Mucosa of descending colon (tissue), 3 donors: ENCODE data around the gene GTF2IRD1. TPM values are rescaled to one million over a fixed set of nuclear protein-coding genes. Genes with fewer than 3 reads are reported as not detected.

ENCODE experiments used
- ATAC-seq: fragments of 200-7000 bp; cut with Tn5 transposase; one replicate; pipeline ENCODE4 v1.9.1; 2020; ENCODE audit warnings: mild to moderate bottlenecking, moderate library complexity
- DNase-seq, 3 donors: peaks; one replicate each; pipeline ENCODE4 v3.0.0-alpha.2; 2020
- H3K36me3 ChIP-seq: fragments of 200-600 bp; one replicate; pipeline ENCODE4 v1.8.0; 2021; ENCODE audit warnings: low read depth, mild to moderate bottlenecking
- H3K4me1 ChIP-seq: fragments of 200-600 bp; one replicate; pipeline ENCODE4 v1.8.0; 2021; ENCODE audit warnings: low read depth, mild to moderate bottlenecking
- H3K4me3 ChIP-seq: fragments of 200-600 bp; one replicate; pipeline ENCODE4 v1.8.0; 2021; ENCODE audit warnings: mild to moderate bottlenecking
- H3K9me3 ChIP-seq: fragments of 200-600 bp; one replicate; pipeline ENCODE4 v1.8.0; 2021; ENCODE audit warnings: mild to moderate bottlenecking
- CTCF ChIP-seq: fragments of 200-600 bp; IDR thresholded peaks from one replicate; pipeline ENCODE4 v1.8.0; 2022; ENCODE audit warnings: antibody characterized with exemption, mild to moderate bottlenecking
- intact Hi-C, 2 donors: fragments of 100-400 bp; cut with DNase I in 1 of 2; cut with micrococcal nuclease in 1 of 2; formaldehyde crosslinking; loops; one replicate each; pipeline versions ENCODE4 v1.11.0 to v1.11.1; 2022; cut with DNase I, micrococcal nuclease
- total RNA-seq, 3 donors: library from RNA; stranded (reverse); fragmentation: NEBNext Ultra II Directional in 2 of 3; extraction: Animal tissue kit (Norgen Biotek cat#: 25700) in 2 of 3; gene quantifications; one replicate each; pipeline versions ENCODE4 v1.2.1 to v1.2.4, GENCODE V29; 2021 to 2023
- donor health status: DM: no; HTN: no; CAD: no; lungs with moderate emphysema.
- donor health status: DM: no; HTN: no; CAD: no.
- donor health status: DM: no; HTN: yes; CAD: no.

GTF2IRD1 gene
- total RNA-seq, 3 donors from 2014 or later: 10.5 to 30.7 (median 12.7) TPM

- Histone ChIP-seq H3K36me3 (no peaks in the 10 kb centered on the region), H3K9me3 (no peaks in the 10 kb centered on the region), H3K4me1 (no peaks in the 10 kb centered on the region), H3K4me3 (no peak overlapping the region)
- intact Hi-C loops: no loop called here
- no peak for TF ChIP-seq CTCF
- no peak for DNase-seq
- ATAC-seq: no peak
Observed at GRCh38 chr7:74512762-74513161, 59.1 kb downstream of the GTF2IRD1 start.

- DNase-seq: no peak
- no peak overlapping the region for H3K4me3 ChIP-seq
- no peaks in the 10 kb centered on the region for H3K4me1 ChIP-seq
- no peak for TF ChIP-seq CTCF
- intact Hi-C loops: no loop called here
- no peaks in the 10 kb centered on the region for H3K9me3 ChIP-seq
- no peaks in the 10 kb centered on the region for H3K36me3 ChIP-seq
- no peak for ATAC-seq
Observed at GRCh38 chr7:74514131-74514591, 60.5 kb downstream of the GTF2IRD1 start.

- intact Hi-C loops: no loop called here
- no peak for TF ChIP-seq CTCF
- DNase-seq: no peak
- ATAC-seq: no peak
- no peaks in the 10 kb centered on the region for H3K9me3 ChIP-seq
- H3K4me1 ChIP-seq: no peaks in the 10 kb centered on the region
- H3K36me3 ChIP-seq: no peaks in the 10 kb centered on the region
- H3K4me3 ChIP-seq: no peak overlapping the region
Observed at GRCh38 chr7:74515276-74515675, 61.6 kb downstream of the GTF2IRD1 start.

- intact Hi-C loops: no loop called here
- TF ChIP-seq CTCF: no peak
- Histone ChIP-seq H3K9me3 (peaks cover under 1% of the 10 kb centered on the region), H3K36me3 (no peaks in the 10 kb centered on the region), H3K4me1 (no peaks in the 10 kb centered on the region), H3K4me3 (no peak overlapping the region)
- DNase-seq (no peak), ATAC-seq (no peak)
Observed at GRCh38 chr7:74516214-74516613, 62.5 kb downstream of the GTF2IRD1 start.

GRCh38 chr7:74518041-74518440 is 64.3 kb downstream of the GTF2IRD1 start:
- Histone ChIP-seq H3K9me3 (peaks cover 8% of the 10 kb centered on the region), H3K36me3 (no peaks in the 10 kb centered on the region), H3K4me1 (no peaks in the 10 kb centered on the region), H3K4me3 (no peak overlapping the region)
- no peak for DNase-seq
- ATAC-seq: no peak
- no peak for TF ChIP-seq CTCF
- intact Hi-C loops: no loop called here

GRCh38 chr7:74518654-74519053 is 64.9 kb downstream of the GTF2IRD1 start:
- TF ChIP-seq CTCF: no peak
- no peak for ATAC-seq
- Histone ChIP-seq H3K4me1 (no peaks in the 10 kb centered on the region), H3K4me3 (no peak overlapping the region), H3K9me3 (peaks cover 8% of the 10 kb centered on the region), H3K36me3 (no peaks in the 10 kb centered on the region)
- intact Hi-C loops: no loop called here
- DNase-seq: no peak
